Stomach smooth muscle (tissue), 2 donors: ENCODE measurements around the gene CCDC112.
"Not testable (repeated sequence)": the region's sequence is repeated elsewhere in the genome, so short reads cannot be mapped to it uniquely, and the experiment has no call there.

Source experiments
- H3K27ac ChIP-seq: one replicate; pipeline ENCODE4 v1.7.0; 2013; ENCODE audit warnings: mild to moderate bottlenecking, low read length, inconsistent platforms
- H3K27me3 ChIP-seq, 2 donors: one replicate each; pipeline ENCODE4 v1.7.0; 2013; ENCODE audit warnings: low read length in 2 of 2; ENCODE audit not compliant: insufficient read depth in 2 of 2, control insufficient read depth in 1 of 2
- H3K36me3 ChIP-seq, 2 donors: one replicate each; pipeline ENCODE4 v1.7.0; 2013; ENCODE audit warnings: low read length in 2 of 2; ENCODE audit not compliant: control insufficient read depth in 2 of 2, insufficient read depth in 2 of 2
- H3K4me1 ChIP-seq: one replicate; pipeline ENCODE4 v1.7.0; 2013; ENCODE audit warnings: low read length; ENCODE audit not compliant: control insufficient read depth, insufficient read depth
- H3K4me3 ChIP-seq, 2 donors: one replicate each; pipeline ENCODE4 v1.7.0; 2013; ENCODE audit warnings: low read length in 2 of 2
- H3K9ac ChIP-seq, 2 donors: one replicate each; pipeline ENCODE4 v1.7.0; 2013; ENCODE audit warnings: low read length in 2 of 2, mild to moderate bottlenecking in 1 of 2
- H3K9me3 ChIP-seq, 2 donors: one replicate each; pipeline ENCODE4 v1.7.0; 2013; ENCODE audit warnings: low read length in 2 of 2; ENCODE audit not compliant: control insufficient read depth in 2 of 2
- donor health status: healthy.
- donor health status: Pancreatic carcinoma.

Gene CCDC112

DNA sequence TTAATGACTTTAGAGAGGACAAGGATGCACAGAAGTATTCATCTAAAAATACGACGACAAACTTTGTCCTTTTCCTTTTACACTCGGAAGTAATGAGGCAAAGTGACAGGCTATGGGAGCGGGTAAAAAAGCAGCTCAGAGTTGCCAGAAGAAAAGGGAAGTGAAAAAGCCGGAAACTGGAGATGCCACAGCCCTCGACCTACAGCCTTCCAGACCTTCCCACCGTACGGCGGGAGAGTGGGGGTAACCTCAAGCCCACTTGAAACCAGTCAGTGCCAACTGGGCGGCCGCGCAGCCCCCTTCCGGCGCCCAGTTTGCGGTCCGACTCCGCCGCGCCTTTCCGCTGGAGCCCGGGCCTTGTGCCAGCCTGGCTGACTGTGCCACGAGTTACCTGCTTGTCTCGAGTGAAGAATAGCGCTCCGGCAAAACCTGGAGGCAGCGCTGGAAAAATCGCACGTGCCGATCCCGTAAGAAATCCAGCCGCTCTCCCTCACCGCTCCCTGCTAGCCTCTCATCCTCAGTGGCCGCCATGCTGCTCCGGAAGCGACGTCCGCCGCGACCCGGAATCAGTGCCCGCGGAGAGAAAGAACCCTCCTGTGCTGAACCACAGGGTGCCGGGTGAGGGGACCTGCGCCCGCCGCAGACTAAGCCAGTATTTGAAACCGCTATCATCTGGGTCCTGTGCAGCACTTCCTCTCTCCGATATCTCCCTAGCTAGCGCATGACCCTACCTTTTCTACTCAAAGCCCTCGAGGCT, 34.0 kb downstream of the CCDC112 start, which contains the start of gene PGGT1B:
Gene PGGT1B (minus strand): TSS at position 557 of the 757 bp plus-strand sequence. CDS start 26 bp downstream, at position 531.
- Histone ChIP-seq H3K4me3 (peak within 1 kb of the TSS; percentile 86 to 93), H3K9ac (peak within 1 kb of the TSS; percentile 78 to 88), H3K9me3 (no peaks in the 10 kb centered on the region), H3K4me1 (peaks cover 2% of the 10 kb centered on the region), H3K27me3 (no peaks in the 10 kb centered on the region), H3K27ac (peak within 1 kb of the TSS; percentile 76), H3K36me3 (no peaks in the 10 kb centered on the region)

- no peaks in the 10 kb centered on the region for H3K27me3 ChIP-seq
- H3K27ac ChIP-seq: peak overlapping the region; percentile 76
- H3K9me3 ChIP-seq: no peaks in the 10 kb centered on the region
- H3K36me3 ChIP-seq: no peaks in the 10 kb centered on the region
- H3K4me1 ChIP-seq: peaks cover 2% of the 10 kb centered on the region
- H3K4me3 ChIP-seq: peak overlapping the region; percentile 86 to 93
- H3K9ac ChIP-seq: peak overlapping the region; percentile 78 to 88
These were observed 34.5 kb downstream of the CCDC112 start for GRCh38 chr5:115262011-115262320.

DNA sequence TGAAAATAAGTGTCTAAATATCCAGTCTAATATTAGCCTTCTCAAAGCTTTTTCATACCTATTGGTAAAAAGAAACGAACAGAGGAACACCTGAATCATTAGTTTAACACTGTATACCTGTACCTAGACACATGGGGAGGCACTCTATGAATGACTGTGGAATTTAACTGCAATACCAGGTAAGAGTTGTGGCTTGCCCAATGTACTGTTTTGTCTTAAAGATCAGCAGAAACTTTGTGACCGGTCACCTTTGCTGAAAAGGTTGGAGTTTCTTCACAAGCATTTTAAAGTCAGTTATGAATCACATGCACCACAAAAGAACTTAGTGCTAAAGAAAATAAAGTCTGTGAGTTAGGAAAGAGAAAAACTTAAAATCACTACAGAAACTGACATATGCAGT, 36.2 kb downstream of the CCDC112 start:
- H3K9me3 ChIP-seq: no peaks in the 10 kb centered on the region
- no peak overlapping the region for H3K9ac ChIP-seq
- no peak overlapping the region for H3K27ac ChIP-seq
- H3K4me3 ChIP-seq: no peak overlapping the region
- no peaks in the 10 kb centered on the region for H3K36me3 ChIP-seq
- H3K27me3 ChIP-seq: no peaks in the 10 kb centered on the region
- H3K4me1 ChIP-seq: peaks cover 2% of the 10 kb centered on the region

- no peaks in the 10 kb centered on the region for H3K27me3 ChIP-seq
- H3K9ac ChIP-seq: no peak overlapping the region
- no peak overlapping the region for H3K4me3 ChIP-seq
- H3K36me3 ChIP-seq: no peaks in the 10 kb centered on the region
- H3K9me3 ChIP-seq: no peaks in the 10 kb centered on the region
- no peak overlapping the region for H3K27ac ChIP-seq
- peaks cover 2% of the 10 kb centered on the region for H3K4me1 ChIP-seq
These were observed 38.5 kb downstream of the CCDC112 start for GRCh38 chr5:115257981-115258380.

GRCh38 chr5:115249379-115249778, 47.1 kb downstream of the CCDC112 start:
- not testable (repeated sequence) for H3K27ac ChIP-seq, H3K36me3 ChIP-seq, H3K9ac ChIP-seq, H3K27me3 ChIP-seq, H3K4me3 ChIP-seq, H3K4me1 ChIP-seq, H3K9me3 ChIP-seq

DNA sequence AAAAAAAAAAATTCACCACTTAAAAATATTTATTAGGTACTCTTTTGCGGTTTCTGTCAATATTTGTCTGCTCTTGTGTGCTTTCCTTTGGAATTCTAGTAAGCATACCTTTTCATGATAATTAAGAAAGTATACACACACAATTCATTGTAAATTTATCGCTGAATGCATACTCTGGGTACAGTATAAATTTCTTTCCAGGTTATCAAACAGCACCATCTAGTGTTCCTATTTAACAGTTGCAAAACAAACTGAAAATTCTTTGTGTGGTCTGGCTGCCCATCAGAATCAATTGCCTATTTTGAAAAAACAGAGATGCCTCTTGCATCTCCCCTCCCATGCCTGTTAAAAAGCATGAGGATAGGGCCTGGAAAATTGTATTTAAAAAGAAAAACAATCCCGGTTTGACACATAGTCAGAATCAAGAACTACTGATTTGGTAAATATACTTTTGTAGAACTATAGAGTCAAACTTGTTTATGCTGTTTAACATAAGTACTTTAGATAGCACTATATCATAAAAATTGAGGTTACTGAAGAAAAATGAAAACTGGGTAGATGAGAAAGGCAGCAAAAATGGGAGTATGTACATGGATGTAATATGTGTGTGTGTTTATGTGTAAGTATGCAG, 50.0 kb downstream of the CCDC112 start:
- H3K9ac ChIP-seq: no peak overlapping the region
- H3K4me3 ChIP-seq: no peak overlapping the region
- H3K36me3 ChIP-seq: no peaks in the 10 kb centered on the region
- H3K27ac ChIP-seq: no peak overlapping the region
- peaks cover 2% of the 10 kb centered on the region for H3K4me1 ChIP-seq
- no peaks in the 10 kb centered on the region for H3K9me3 ChIP-seq
- H3K27me3 ChIP-seq: no peaks in the 10 kb centered on the region

- Histone ChIP-seq H3K4me1 (peaks cover 2% of the 10 kb centered on the region), H3K27ac (no peak overlapping the region), H3K27me3 (no peaks in the 10 kb centered on the region), H3K9ac (no peak overlapping the region), H3K9me3 (no peaks in the 10 kb centered on the region), H3K4me3 (no peak overlapping the region), H3K36me3 (peaks cover 8 to 14% of the 10 kb centered on the region in 2 donors)
These were observed 53.0 kb downstream of the CCDC112 start for GRCh38 chr5:115243412-115243811.

DNA sequence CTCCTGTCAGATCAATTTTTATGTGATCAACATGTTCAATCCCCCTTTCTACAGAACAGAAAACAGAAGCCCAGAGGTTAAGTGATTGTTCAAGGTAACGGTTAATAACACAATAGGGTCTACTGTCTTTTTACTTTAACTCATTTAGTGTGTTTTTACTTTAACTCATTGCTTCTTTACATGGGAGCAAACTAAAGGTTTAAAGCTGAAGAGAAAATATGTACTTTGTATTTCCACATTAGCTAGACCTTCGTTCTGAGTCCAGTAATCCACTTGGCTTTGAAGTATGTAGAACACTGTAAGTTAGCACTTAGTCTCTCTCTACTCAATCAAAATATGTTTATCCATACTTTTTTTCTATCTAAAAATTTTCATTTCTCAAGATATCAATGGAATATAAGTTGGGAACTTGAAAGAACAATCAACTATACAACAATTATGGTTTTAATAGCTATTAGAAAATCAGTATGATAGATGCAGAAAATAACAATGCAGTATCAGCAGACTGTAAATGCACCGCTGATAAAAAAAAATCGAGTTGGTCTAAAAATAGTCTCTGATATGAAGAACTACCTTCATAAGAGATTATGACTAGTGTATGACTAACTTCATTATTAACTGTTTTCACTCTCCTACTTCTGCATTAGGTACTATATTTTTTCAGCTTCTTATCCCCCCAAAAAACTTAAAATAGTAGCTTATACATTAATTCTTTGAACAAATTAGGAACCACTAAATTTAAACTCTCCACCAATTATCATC, 54.4 kb downstream of the CCDC112 start:
- no peaks in the 10 kb centered on the region for H3K27me3 ChIP-seq
- H3K36me3 ChIP-seq: peaks cover 12 to 14% of the 10 kb centered on the region in 2 donors
- peaks cover 2% of the 10 kb centered on the region for H3K4me1 ChIP-seq
- no peak overlapping the region for H3K4me3 ChIP-seq
- no peak overlapping the region for H3K9ac ChIP-seq
- H3K9me3 ChIP-seq: no peaks in the 10 kb centered on the region
- H3K27ac ChIP-seq: no peak overlapping the region

- H3K9ac ChIP-seq: no peak overlapping the region
- H3K27ac ChIP-seq: no peak overlapping the region
- no peak overlapping the region for H3K4me3 ChIP-seq
- H3K27me3 ChIP-seq: no peaks in the 10 kb centered on the region
- no peaks in the 10 kb centered on the region for H3K9me3 ChIP-seq
- H3K4me1 ChIP-seq: no peaks in the 10 kb centered on the region
- H3K36me3 ChIP-seq: peaks cover 13 to 14% of the 10 kb centered on the region in 2 donors
These were observed 59.4 kb downstream of the CCDC112 start for GRCh38 chr5:115237066-115237465.

GRCh38 chr5:115236599-115236998, 59.9 kb downstream of the CCDC112 start:
- Histone ChIP-seq H3K4me1 (no peaks in the 10 kb centered on the region), H3K27me3 (no peaks in the 10 kb centered on the region), H3K9me3 (no peaks in the 10 kb centered on the region), H3K27ac (no peak overlapping the region), H3K36me3 (peaks cover 14 to 16% of the 10 kb centered on the region in 2 donors), H3K9ac (no peak overlapping the region), H3K4me3 (no peak overlapping the region)
